ENCODE data around the gene PCLO. TPM values are rescaled to one million over a fixed set of nuclear protein-coding genes. Genes with fewer than 3 reads are reported as not detected.

PCLO gene
- total and polyA plus RNA-seq, 2 of the 4 experiments (the other 2 are of a cell fraction) = under 0.01 to 0.05 TPM

- in situ Hi-C loops (cut with MboI; ENCODE audit: low sequenced_read_pairs) = no loop called here
- Histone ChIP-seq H2AFZ (replicated peaks; ENCODE audit: low read length, poor library complexity) (no peak overlapping the region), H3K27me3 (ENCODE audit: control insufficient read depth, insufficient read depth, low read length) (no peaks in the 10 kb centered on the region; the same call in 1 of the 2 replicates), H3K14ac (replicated peaks; ENCODE audit: low read depth, low read length) (no peak overlapping the region), H3K79me1 (ENCODE audit: low read depth in 1 of 2, low read length in 2 of 2) (no peaks in the 10 kb centered on the region), H3K4me3 (ENCODE audit: insufficient read depth, low read depth, low read length) (no peak overlapping the region), H2BK5ac (ENCODE audit: low read depth, low read length, poor library complexity, severe bottlenecking) (no peak overlapping the region), H3K9ac (ENCODE audit: low read depth, low read length) (no peak overlapping the region), H4K20me1 (ENCODE audit: insufficient read depth, low read length) (no peaks in the 10 kb centered on the region), H3K18ac (ENCODE audit: low read depth, low read length) (no peak overlapping the region), H2AK9ac (replicated peaks; ENCODE audit: low read depth, low read length, poor library complexity) (no peak overlapping the region), H3K9me1 (ENCODE audit: insufficient read depth, low read length) (no peaks in the 10 kb centered on the region), H4K5ac (ENCODE audit: low read depth, low read length) (no peak overlapping the region), H2BK20ac (ENCODE audit: low read depth, low read length) (no peak overlapping the region), H2AK5ac (ENCODE audit: low read depth, low read length) (no peak overlapping the region), H3K56ac (ENCODE audit: extremely low read depth, insufficient read depth, low read length) (no peak overlapping the region), H3K4me2 (ENCODE audit: low read depth, low read length) (no peak overlapping the region), H3K27ac (ENCODE audit: insufficient read depth, low read length) (no peak overlapping the region), H3K23ac (ENCODE audit: low read depth, low read length) (no peak overlapping the region), H3K4me1 (ENCODE audit: control insufficient read depth, insufficient read depth, low read length) (no peaks in the 10 kb centered on the region), H3K36me3 (ENCODE audit: control insufficient read depth, insufficient read depth, low read length) (no peaks in the 10 kb centered on the region), H3K4ac (ENCODE audit: low read depth, low read length) (no peak overlapping the region), H4K8ac (ENCODE audit: low read depth in 2 of 2, low read length in 2 of 2) (no peak overlapping the region), H2BK120ac (ENCODE audit: low read depth, low read length) (no peak overlapping the region), H3K9me3 (ENCODE audit: control insufficient read depth, insufficient read depth, low read length) (no peaks in the 10 kb centered on the region), H4K91ac (ENCODE audit: insufficient read depth, low read depth, low read length) (no peak overlapping the region), H2BK15ac (ENCODE audit: low read depth, low read length) (no peak overlapping the region)
- dilution Hi-C loops (cut with HindIII; ENCODE audit: low sequenced_read_pairs, unreplicated experiment) = no loop called here
- WGBS, 2 experiments (ENCODE audit: extremely low coverage in 2 of 2, insufficient read length in 1 of 2) = no CpG with 5 or more reads among the region's 3 CpGs
- POLR2A ChIA-PET (ENCODE audit: unreplicated experiment) = no interaction called here
- no peak for DNase-seq
- ATAC-seq (ENCODE audit: low read depth) = no peak
- TF ChIP-seq BHLHE40 (IDR thresholded peaks at IDR 0.05; ENCODE audit: low read depth, low read length) = no peak
- TF ChIP-seq CHD1 (IDR thresholded peaks at IDR 0.05; ENCODE audit: low read depth, low read length) = no peak
- no peak for TF ChIP-seq MAZ (IDR thresholded peaks at IDR 0.05; ENCODE audit: borderline replicate concordance, low read depth, low read length)
- TF ChIP-seq NFE2L2 (IDR thresholded peaks at IDR 0.05; ENCODE audit: low read depth, low read length) = no peak
- no peak for TF ChIP-seq SMC3 (IDR thresholded peaks at IDR 0.05; ENCODE audit: low read depth, low read length)
- no peak for TF ChIP-seq FOS (IDR thresholded peaks at IDR 0.05; ENCODE audit: low read depth, low read length)
- no peak for TF ChIP-seq CTCF (conservative IDR thresholded peaks at IDR 0.05; ENCODE audit: low read depth, low read length)
- TF ChIP-seq, protein P1, sequence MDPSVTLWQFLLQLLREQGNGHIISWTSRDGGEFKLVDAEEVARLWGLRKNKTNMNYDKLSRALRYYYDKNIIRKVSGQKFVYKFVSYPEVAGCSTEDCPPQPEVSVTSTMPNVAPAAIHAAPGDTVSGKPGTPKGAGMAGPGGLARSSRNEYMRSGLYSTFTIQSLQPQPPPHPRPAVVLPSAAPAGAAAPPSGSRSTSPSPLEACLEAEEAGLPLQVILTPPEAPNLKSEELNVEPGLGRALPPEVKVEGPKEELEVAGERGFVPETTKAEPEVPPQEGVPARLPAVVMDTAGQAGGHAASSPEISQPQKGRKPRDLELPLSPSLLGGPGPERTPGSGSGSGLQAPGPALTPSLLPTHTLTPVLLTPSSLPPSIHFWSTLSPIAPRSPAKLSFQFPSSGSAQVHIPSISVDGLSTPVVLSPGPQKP (IDR thresholded peaks at IDR 0.05; ENCODE audit: borderline replicate concordance, low read depth, low read length) = no peak
- no peak for TF ChIP-seq USF2 (IDR thresholded peaks at IDR 0.05; ENCODE audit: low read depth, low read length)
- TF ChIP-seq RAD21 (IDR thresholded peaks at IDR 0.05; ENCODE audit: low read length) = no peak
- TF ChIP-seq MXI1 (IDR thresholded peaks at IDR 0.05; ENCODE audit: borderline replicate concordance, low read depth, low read length) = no peak
- no peak for TF ChIP-seq MAFK (IDR thresholded peaks at IDR 0.05; ENCODE audit: low read depth, low read length)
- TF ChIP-seq POLR2A (IDR thresholded peaks at IDR 0.05; ENCODE audit: low read depth, low read length) = no peak
- no peak for TF ChIP-seq RCOR1 (IDR thresholded peaks at IDR 0.05; ENCODE audit: insufficient replicate concordance, low read length)
- CTCF ChIA-PET = no interaction called here
- intact Hi-C loops (cut with micrococcal nuclease) = no loop called here
- BruUV-seq (replicated peaks) = no TSS peak
Observed at GRCh38 chr7:82840061-82840460, 322.6 kb downstream of the PCLO start.
